GM18498 (cell line): Measurements from ENCODE around the gene PITPNB.

Experiments
- ATAC-seq: cut with Tn5 transposase; IDR thresholded peaks from one replicate; pipeline ENCODE4 v1.9.1; 2021; ENCODE audit warnings: mild to moderate bottlenecking, moderate library complexity; ENCODE audit not compliant: unreplicated experiment

PITPNB gene

DNA sequence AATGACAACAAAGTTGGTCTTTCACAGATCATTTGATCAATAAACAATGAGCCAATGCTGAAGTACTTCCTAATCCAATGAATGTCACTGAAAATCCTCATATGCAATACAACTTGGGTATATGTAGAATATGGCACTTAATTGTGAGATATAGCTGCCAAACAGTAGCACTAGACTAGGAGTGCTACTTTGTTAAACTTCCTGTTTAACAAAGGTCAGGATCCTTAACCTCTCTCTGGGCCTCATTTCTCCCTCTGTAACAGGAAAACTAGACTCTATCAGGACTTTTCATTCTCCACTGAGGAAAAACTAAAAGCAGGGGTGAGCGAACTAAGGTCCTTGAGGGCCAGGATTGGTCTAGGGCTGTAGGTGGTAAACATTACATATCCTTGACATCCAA, 56.1 kb downstream of the PITPNB start:
- ATAC-seq = no peak

DNA sequence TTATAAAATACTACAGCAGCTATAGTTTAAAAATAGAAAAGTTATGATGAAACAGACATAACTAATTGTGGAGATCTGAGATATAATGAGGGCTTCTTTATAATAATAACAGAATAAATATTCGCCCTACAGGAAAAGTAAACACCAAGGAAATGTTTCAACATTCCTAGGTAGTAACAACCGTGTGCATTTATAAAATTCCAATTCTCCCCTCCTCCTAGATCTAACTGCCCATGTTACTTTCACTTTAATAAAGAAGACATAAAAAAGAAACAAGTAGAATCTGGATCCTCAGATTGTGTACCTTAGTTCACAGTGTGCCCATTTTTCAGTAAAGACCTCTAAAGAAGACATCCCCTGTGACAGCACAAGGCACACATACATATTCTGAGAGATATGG, 59.7 kb downstream of the PITPNB start:
- ATAC-seq = no peak

DNA sequence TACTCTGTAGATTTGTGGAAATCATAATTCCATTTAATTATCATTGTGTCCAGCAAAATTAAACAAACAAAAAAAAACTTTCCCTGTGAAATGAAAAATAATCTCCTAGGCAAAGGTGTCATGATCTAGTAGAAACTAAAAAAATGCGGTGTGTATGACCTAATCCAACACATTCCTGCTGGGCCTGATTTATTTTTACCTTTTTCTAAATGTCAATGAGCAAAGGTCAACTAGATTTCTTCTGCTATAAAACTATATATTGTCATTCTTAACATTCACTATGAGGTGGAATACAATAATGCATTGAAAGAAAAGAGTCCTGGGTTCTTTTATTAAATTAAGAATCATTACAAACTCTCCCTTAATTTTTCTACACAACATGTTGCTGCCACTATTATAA, 60.4 kb downstream of the PITPNB start:
- no peak for ATAC-seq

DNA sequence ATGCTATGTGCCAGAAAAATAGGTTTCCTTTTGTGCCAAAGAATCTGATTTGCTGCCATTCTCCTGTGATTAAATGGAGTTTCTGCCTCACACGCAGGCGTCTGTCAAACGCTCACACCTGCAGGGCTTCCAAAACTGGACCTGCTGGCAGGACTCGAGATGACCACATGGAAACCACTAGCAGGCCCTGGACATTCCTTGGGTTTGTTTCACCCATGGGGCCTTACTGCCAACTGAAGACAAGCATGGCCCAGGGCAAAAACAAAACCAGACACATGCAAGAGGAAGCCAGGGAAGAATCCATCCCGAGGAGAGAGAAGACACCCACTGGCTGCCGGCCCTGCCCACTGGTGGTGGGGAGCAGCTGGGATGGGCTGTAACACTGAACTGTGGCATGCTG, 61.6 kb downstream of the PITPNB start:
- ATAC-seq = no peak

DNA sequence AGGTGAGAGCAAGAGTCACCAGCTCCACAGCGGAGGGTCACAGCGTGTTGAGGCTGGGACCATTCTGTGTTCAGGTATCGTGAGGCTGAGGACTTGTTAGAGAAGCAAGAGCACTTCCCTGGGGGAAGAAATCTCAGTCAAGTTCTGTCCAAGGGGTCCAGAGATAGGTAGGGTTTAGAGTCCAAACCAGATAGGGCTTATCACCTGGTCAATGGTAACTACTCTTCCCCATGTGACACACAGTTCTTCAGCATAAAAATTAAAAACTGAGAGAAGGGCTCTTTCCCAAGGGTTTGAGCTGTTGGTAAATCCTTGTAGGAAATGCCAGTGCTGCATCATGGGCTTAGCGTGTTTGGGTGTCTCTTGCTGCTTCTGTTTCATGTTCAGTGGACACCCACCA, 62.7 kb downstream of the PITPNB start:
- no peak for ATAC-seq

DNA sequence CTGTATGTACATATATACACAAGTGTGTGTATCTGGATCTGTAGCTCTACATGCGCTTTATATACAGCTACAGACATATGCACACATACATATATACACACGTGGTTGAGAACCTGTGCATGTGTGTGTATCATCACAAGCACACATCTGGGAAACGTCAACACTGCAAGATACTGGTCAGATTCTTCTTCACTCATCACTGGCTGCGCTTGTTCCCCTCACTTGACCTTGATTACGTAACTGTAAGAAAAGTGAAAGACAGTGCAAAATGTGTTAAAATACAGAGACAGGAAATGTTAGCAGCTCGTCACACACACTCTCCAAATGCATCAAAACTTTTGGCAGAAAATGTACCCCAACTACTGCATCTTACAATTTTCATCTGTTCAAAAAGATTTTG, 65.6 kb downstream of the PITPNB start:
- no peak for ATAC-seq

DNA sequence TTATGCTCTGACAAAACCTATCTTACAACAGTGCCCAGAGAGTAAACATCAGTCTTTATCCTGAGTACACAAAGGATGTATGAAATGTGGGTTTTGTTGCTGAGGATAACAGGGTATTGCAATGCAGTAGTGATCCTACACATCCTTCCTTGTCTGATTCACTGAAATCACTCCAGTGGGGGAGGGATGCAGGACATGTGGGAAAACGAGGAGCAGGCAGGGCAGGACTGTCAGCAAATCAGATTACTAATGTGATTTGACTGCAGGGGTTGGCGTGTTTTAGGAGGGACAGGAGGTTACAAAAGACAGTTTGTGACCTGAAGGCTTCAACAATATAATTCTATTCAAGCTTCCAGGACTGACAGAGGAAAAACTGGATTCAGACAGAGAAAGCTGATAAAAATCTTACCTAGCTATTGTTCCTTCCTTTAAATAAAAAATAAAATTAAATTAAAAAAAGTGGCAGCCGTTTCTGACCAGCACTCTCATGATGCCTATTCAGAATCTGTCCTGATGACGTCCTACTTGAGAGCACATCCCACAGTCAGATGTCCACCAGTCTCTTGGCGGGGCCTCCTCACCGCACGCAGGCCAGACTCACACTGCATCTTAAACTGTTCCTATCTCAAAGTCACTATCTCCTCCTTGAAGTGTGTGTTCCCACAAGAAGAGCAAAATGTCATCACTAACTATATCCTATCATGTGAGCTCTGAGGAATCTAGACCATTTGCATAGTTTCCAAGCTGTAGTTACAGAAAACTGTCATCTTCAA, 66.9 kb downstream of the PITPNB start:
- ATAC-seq = no peak

DNA sequence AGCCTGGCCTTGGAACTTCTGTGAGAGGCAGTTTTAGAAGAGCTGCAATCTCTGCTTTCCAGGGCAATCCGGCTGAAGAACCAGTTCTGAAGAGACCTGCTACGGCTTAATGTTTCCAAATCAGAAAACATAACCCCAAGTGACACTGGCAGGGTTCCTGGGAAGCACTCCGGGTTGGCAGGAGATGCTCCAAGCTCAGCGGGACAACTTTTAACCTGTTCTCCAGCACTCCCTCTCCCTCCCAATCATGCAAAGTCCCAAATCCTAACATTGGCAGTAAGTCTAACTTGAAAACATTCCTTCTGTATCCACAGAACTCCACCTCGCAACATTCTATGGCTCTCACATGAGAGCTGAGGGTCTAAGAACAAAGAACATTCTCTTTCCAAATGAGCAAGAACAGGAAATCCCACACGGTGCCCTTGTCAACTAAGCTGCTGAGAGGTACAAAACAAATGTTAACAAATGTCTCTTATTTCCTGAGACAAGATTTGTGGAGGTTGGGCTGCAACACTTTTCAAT, 69.0 kb downstream of the PITPNB start:
- ATAC-seq = no peak

DNA sequence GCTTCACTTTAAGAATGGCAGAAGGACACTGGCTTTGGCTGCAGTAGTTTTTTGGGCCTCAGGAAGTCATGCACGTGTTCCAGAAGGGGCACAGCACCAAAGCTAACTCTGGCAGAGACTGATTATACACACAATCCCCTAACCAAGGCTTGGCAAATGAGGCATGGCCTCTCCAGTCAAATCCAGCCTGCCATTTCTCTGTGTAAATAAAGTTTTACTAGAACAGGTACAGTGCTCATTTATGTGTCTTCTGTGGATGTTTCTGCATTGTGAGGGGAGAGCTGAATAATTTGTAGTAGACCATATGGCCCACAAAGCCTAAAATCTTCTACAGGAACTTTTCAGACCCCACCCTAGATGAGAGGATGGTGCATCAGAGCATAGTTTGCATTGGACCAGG, 71.1 kb downstream of the PITPNB start:
- ATAC-seq = no peak

DNA sequence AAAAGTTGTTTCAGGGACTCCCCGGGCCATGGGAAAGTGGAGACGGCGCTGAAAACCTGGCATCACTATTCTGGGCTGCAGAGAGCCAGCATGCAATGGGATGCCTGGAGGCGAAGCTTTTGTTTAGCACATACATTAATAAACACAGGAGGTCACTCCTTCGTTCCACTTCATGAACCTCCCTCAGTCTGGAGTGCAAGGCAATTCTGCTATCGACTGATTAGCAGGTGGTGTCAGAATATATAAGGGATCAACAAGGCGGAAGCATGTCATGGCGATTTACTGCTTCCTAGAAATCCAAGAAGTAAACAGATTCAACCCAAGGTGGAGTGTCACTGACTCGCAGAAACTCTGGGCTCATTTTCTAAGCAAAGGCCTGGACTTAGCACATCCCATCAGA, 72.1 kb downstream of the PITPNB start:
- ATAC-seq = no peak

DNA sequence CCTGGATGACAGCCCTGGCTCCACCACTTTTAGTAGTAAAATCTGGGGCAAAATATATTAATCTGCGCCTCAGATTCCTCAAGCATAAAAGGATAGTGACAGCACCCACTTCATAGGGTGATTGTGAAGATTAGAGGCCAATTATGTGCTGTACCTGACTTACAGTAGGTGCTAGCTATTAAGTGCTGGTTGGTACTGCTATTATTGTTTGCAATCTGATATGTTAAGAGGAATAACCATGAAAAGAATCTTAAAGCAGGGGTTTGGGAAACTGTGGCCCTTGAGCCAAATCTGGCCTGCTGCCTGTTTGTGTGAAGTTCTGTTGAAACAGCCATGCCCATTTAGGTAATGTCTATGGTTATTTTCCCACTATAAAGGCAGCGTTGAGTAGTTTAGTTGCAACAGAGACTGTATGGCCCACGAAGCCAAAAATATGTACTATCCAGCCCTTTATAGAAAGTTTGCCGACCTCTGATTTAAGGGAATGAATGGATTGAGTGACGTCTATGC, 72.8 kb downstream of the PITPNB start:
- ATAC-seq = no peak

DNA sequence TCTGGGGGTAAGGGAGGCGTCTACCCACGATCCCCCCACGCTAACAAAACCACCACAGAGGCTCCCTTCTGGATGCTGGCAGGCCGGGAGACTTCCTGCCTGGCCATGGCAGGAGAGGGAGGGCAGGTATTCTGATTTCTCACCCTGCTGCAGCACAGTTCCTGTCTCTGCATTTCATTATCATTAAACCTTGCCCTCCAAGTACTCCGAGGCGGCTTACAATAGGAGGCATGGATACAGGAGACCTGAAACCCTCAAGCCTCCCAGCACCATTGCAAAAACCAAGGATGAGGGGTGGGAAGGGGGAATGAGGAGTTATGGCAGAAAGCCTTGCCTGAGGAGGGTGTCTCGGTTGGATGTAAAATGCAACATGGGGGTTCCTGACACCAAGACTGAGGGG, 73.4 kb downstream of the PITPNB start:
- ATAC-seq = no peak

DNA sequence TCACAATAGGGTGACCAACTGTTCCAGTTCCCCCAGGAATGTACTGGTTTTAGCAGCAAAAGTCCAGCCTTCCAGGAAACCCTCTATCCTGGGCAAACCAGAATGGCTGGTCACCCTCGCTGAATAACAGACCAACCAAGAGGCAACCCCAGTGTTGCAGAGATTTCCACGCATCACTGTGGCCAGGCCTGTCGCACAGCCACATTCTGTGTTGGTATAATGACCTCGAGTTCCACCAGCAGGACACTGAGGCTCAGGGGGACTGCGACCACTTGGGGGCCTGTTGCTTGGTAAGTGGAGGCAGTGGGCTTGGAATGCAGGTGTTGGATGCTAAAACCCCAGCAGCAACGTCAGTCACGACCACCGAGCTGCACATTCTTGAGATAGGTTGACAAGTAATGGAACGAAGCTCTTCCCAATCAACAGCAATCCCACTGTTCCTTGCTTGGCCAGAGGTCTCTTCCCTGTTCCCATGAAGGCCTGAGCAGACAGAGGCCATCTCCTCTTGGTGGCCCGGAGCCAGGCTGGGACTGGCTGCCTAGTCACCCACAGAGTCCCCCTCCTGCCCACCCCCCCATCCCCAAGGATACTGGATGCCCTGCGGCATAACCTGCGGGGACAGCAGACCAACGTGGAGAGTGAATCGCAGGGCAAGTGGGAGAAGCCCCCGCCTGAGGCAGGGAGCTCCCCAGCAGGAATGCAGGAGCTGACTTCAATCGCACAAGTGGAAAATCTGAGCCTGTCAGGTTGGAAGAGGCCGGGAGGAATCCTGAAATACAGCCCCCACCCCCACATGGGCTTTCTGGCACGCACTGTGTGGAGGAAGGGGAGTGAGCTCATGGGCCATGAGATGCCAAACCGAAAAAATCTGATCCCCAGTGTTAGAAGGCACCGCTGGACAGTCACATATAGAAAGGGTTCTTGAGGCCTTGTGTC, 74.1 kb downstream of the PITPNB start:
- no peak for ATAC-seq

DNA sequence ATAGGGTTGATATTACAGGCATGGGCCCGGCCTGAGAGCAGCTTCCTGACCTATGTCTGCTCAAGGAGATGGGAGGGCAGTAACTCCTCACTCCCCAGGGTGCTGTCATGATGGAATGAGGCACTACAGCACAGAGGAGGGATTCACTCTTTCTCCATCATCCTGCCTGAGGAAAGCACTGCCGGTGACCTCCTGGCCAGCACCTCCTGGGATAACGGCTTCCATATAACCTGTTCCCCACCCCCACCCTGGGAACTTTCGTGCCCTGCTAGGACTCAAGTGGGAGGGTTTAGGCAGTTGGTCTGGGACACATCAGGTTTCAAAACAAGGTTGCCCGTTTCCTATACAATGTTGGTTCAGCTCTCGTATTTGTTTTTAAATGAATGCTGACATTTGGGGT, 74.8 kb downstream of the PITPNB start:
- ATAC-seq = no peak

DNA sequence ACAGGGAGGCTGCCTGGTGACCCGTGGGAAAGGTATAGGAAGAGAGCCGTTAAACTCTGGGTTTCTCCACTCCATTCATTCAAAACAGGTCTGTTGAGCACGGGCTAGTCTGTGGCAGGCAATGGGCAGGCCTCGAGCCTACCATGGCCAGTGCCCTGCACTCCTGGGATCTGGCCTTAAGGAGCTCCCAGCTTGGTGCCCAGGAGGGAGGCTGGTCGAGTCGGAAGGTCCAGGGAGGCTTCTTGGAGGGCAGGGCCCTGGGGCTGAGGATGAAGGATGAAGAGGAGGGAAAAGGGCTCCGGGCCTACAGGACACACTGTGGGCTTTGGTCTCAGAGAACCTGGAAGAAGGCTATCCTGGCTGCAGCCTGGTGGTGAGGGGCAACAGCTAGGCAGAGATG, 75.6 kb downstream of the PITPNB start:
- no peak for ATAC-seq

DNA sequence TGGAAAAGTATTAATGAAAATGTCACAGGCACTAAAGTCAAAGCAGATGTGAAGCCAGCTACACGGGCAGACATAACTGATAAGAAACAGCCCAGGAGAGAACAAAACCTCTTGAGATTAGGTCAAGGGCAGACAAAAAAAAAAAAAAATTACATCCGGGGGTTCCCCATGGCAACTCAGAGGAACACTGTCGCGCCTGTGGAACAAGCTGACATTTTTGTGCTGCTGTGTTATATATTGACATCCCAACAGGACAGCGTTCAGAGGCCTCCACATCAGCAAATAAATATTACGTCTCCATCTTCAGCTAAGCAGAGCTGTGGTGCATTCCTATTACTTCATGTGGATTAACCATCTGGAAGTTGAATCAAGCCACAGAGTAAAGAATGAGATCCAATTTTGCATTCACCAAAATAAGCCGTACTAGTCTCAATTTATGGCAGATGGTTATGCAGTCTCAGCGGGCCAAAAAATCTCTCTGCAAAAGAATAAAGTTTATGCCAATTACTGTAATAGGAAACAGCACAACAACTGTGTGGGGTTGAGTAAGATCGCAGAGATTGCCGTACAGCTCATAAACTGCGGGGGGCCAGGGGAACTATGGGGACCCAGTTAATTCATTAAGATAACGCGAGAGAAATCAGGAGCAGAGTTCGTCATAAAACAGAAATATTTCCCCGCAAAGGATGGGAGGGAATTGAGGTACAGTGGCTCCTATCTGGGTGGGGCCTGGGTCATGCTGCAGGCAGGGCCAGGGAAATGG, 76.2 kb downstream of the PITPNB start:
- ATAC-seq = no peak

DNA sequence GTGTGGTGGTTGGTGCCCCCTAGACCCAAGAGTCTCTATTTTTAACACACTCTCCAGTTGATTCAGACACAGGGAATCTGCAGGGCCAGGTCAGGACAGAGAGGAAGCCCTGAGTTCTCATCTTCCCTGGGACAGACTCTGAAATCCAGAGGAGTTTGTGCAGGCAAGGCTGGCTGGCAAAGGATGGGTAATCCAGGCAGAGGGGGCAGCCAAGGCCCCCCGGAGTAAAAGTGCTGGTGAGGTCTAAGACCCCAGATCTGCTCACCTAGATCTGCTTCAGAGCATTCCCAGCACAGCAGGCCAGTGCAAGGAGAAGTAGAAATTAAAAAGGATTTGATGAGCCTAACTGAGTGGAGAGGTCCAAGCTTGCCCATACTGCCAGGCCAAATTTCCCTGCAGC, 76.9 kb downstream of the PITPNB start:
- ATAC-seq = no peak

DNA sequence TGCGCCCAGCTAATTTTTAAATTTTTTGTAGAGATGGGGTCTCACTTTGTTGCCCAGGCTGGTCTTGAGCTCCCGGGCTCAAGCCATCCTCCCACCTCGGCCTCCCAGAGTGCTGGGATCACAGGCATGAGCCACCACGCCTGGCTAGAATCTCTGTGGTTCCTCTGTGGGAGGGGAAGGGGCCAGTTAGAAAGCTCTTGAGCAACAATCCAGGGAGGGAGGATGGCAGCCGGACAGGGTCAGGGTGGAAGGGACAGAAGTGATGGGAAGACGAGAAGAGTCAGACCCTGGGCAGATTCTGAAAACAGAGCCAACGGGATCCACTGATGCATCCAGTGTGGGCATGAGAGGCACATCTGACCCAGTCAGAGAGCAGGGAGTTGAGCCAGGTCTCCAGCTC, 78.6 kb downstream of the PITPNB start:
- no peak for ATAC-seq

DNA sequence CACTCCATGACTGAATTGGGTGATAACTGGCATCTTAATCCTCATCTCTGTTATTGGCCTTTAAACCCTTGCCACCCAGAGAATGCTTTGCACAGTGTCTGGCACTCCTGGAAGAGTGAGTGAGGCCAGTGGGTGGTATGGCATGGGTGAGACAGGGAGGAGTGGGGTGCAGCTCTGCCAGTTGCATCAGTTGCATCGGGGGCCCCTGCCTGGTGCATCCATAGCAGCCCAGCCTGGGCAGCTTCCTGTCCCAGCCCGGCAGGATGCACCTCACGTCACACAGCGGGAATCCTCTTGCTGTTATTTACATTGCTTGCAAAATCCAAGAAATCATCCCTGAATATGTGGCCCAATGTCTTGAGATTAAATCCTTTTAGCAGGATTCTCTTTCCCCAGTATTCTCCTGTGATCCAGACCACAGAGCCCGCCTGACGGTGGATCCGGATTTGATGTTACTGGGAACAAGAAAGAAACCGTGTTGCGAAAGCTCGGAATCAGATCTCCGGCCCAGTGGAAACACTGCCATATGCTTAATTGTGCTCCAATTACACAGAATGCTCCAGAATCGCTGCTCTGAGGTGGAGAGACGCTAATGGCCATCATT, 79.9 kb downstream of the PITPNB start:
- ATAC-seq = no peak

DNA sequence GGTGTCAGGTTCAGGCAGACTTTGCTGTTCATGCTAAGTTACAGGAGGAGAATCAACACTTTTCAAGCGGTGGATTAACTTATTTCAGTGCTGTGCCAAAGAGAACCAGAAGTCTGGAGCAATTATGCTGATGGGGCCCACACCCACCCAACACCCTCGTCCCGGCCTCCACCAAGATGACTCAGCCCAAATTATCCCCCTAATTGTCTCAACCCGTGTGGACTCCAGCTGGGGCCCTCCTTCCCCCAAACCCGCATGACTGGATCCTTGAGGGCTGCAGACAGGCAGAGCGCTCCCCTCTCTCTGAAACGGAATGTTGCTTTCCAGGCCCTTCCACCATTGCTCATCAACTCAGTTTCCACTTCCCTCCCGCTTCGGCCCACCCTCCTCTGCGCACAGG, 82.9 kb downstream of the PITPNB start:
- no peak for ATAC-seq

DNA sequence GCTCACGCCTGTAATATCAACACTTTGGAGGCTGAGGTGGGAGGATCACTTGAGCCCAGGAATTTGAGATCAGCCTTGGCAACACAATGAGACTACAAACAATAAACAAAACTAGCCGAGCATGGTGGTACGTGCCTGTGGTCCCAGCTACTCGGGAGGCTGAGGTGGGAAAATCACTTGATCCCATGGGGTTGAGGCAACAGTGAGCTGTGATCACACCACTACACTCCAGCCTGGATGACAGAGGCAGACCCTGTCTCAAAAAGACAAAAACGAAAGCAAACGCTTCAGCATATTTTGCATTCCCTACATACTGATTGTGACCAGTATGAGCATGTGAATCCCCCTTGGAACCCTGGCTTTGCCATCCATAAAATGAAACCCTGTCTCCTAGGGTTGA, 83.6 kb downstream of the PITPNB start:
- no peak for ATAC-seq
